Endothelial cell of umbilical vein (primary cell): ENCODE data around the gene ZDHHC16. TPM values are rescaled to one million over a fixed set of nuclear protein-coding genes. Genes with fewer than 3 reads are reported as not detected.

ENCODE experiments used
- BruUV-seq: library from RNA; stranded (reverse); fragments of 400-500 nt; replicated peaks from 2 replicates; lab custom pipeline; 2021; lab: Mats Ljungman, UMichigan
- CTCF ChIA-PET: fragments of 300-600, 350-600 bp; sonication (Branson Sonifier 250); formaldehyde crosslinking; loops from one replicate; lab custom pipeline; 2021; ENCODE audit warnings: antibody characterized with exemption, inconsistent platforms; lab: Charles Lee
- POLR2A ChIA-PET: fragments of 300-600, 350-600 bp; sonication (Branson Sonifier 250); formaldehyde crosslinking; loops from one replicate; lab custom pipeline; 2021; ENCODE audit warnings: antibody characterized with exemption, inconsistent platforms; lab: Charles Lee
- DNase-seq: peaks from one replicate; pipeline ENCODE4 v3.0.0-alpha.2; 2011; ENCODE audit warnings: low read depth, low spot score
- FAIRE-seq: peaks from 2 replicates; lab custom pipeline; 2011; peaks lifted over from hg19 to GRCh38; lab: Jason Lieb, UNC
- H2AFZ ChIP-seq: 2 replicates; pipeline ENCODE4 v1.6.0; 2012; ENCODE audit warnings: low read depth, low read length, control low read depth, inconsistent platforms
- H3K27ac ChIP-seq: 2 replicates; pipeline ENCODE4 v1.5.1; 2011; ENCODE audit warnings: low read depth, mild to moderate bottlenecking, control low read depth, low read length, moderate library complexity; ENCODE audit not compliant: insufficient read depth
- H3K27me3 ChIP-seq, 2 experiments: 2 replicates each; pipeline versions ENCODE4 v1.6.0 to v1.6.1; 2011; ENCODE audit warnings: low read length in 2 of 2, mixed read lengths in 1 of 2; ENCODE audit not compliant: control insufficient read depth in 2 of 2, insufficient read depth in 2 of 2
- H3K36me3 ChIP-seq, 2 experiments: 2 replicates in 1 of 2; 3 replicates in 1 of 2; pipeline ENCODE4 v1.5.1; 2011; ENCODE audit warnings: low read length in 2 of 2, mild to moderate bottlenecking in 1 of 2, moderate library complexity in 1 of 2; ENCODE audit not compliant: control insufficient read depth in 2 of 2, insufficient read depth in 2 of 2; ENCODE audit errors: extremely low read depth in 1 of 2
- H3K4me1 ChIP-seq: 3 replicates; pipeline ENCODE4 v1.5.1; 2011; ENCODE audit warnings: mild to moderate bottlenecking, low read length; ENCODE audit not compliant: control insufficient read depth, insufficient read depth; ENCODE audit errors: extremely low read depth
- H3K4me2 ChIP-seq: 2 replicates; pipeline ENCODE4 v1.6.1; 2011; ENCODE audit warnings: low read length, control low read depth, mixed read lengths; ENCODE audit not compliant: insufficient read depth
- H3K4me3 ChIP-seq, 3 experiments: fragments of 200-600 bp in 1 of 3; sonication (generic), shearing (Covaris generic) in 1 of 3; replicated peaks in 1 of 3; 2 replicates each; pipeline ENCODE4 v1.5.1; 2011 to 2016; ENCODE audit warnings: control low read depth in 3 of 3, low read length in 3 of 3, mild to moderate bottlenecking in 2 of 3, inconsistent platforms in 1 of 3, low read depth in 1 of 3, moderate library complexity in 1 of 3; ENCODE audit not compliant: insufficient read depth in 1 of 3
- H3K79me2 ChIP-seq: 2 replicates; pipeline ENCODE4 v1.6.0; 2012; ENCODE audit warnings: low read length, inconsistent platforms; ENCODE audit not compliant: control insufficient read depth, insufficient read depth
- H3K9ac ChIP-seq: replicated peaks from 2 replicates; pipeline ENCODE3; 2011; ENCODE audit warnings: low read length, control low read depth; ENCODE audit not compliant: insufficient read depth; ENCODE audit errors: extremely low read depth
- H3K9me1 ChIP-seq: replicated peaks from 3 replicates; pipeline ENCODE4 v1.6.0; 2011; ENCODE audit warnings: mild to moderate bottlenecking, low read length; ENCODE audit not compliant: control insufficient read depth, insufficient read depth; ENCODE audit errors: extremely low read depth
- H3K9me3 ChIP-seq: replicated peaks from 2 replicates; pipeline ENCODE4 v1.5.1; 2012; ENCODE audit warnings: low read length, inconsistent platforms; ENCODE audit not compliant: control insufficient read depth, insufficient read depth
- H4K20me1 ChIP-seq: replicated peaks from 2 replicates; pipeline ENCODE3; 2011; ENCODE audit warnings: mild to moderate bottlenecking, low read length; ENCODE audit not compliant: control insufficient read depth, insufficient read depth; ENCODE audit errors: extremely low read depth
- FOS ChIP-seq: IDR thresholded peaks from 2 replicates; pipeline ENCODE4 v1.6.1; 2011; ENCODE audit warnings: mild to moderate bottlenecking, low read length, moderate library complexity, borderline replicate concordance; ENCODE audit not compliant: insufficient read depth
- MYC ChIP-seq: IDR thresholded peaks from one replicate; pipeline ENCODE4 v1.6.1; 2011; ENCODE audit warnings: mild to moderate bottlenecking, low read depth, low read length
- POLR2A ChIP-seq: IDR thresholded peaks from 2 replicates; pipeline ENCODE4 v1.6.1; 2012; ENCODE audit warnings: low read depth, mild to moderate bottlenecking, control low read depth, low read length
- POLR2AphosphoS5 ChIP-seq: IDR thresholded peaks from 2 replicates; pipeline ENCODE4 v1.6.1; 2012; ENCODE audit warnings: low read depth, mild to moderate bottlenecking, control low read depth, low read length, moderate library complexity; ENCODE audit not compliant: insufficient read depth
- dilution Hi-C: fragments of 300-500 bp; cut with MboI; formaldehyde crosslinking; loops from one replicate; pipeline ENCODE4 v1.15.0; 2019; ENCODE audit warnings: low sequenced_read_pairs; ENCODE audit not compliant: extremely low pct_ligation_motif_present
- intact Hi-C: fragments of 100-400 bp; cut with micrococcal nuclease; formaldehyde crosslinking; loops from one replicate; pipeline ENCODE4 v1.10.0; 2022
- polyA plus RNA-seq, 4 experiments: library from polyadenylated mRNA; depleted of rRNA in 3 of 4; stranded (reverse) in 3 of 4; unstranded in 1 of 4; fragments of >200 nt; gene quantifications; 2 replicates each; pipeline versions ENCODE4 v1.2.1 to v1.2.3, GENCODE V29; 2011 to 2012; ENCODE audit warnings: missing spikeins in 1 of 4
- total RNA-seq: library from RNA; stranded (reverse); gene quantifications from 2 replicates; pipeline ENCODE4 v1.2.3, GENCODE V29; 2021

The ZDHHC16 gene
- total and polyA plus RNA-seq, 2 donors (not counting 3 experiments of a cell fraction or from before 2014, with no cell fraction given) = 52.0 to 125 TPM

DNA sequence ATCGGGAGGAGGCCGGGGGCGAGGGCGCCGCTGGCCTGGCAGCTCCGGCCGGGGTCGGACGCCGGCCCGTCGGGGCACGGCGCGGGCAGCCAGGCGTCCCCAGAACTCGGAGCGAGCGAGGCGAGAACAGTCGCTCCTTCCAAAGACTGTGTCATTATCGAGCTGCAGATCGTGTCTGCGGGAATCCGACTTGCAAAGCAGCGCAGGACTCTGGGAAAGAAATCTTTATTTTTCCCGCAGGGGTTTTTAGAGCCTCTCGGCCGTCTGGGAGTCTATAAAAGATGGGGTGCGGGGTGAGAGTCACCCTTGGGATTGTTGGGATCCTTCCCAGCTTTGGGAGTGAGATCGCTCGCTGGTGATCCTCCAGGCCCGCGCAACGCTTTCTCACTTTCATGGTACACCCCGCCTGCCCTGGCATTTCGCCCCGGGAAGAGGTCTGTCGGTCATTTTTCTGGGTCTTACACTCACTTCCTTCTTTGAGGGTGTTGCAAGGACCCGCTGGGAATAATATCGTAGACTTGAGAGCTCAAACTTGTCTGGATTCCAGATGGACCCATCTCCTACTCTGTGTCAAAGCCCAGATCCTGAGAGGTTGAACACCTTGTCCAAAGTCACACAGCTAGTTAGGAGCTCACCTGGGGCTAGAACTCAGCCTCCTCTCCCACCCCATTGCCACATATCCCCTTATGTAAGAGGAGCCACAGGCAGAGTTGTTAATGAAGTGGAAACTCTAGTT is 53.8 kb downstream of the ZDHHC16 start:
- ChIA-PET CTCF (interaction anchor here (1.0 to 3.5 kb wide), 17 partner anchors 9 to 113 kb away, joined by 3 to 37 read pairs (median 7); partner anchors contain the start of gene ANKRD2), POLR2A (interaction anchor here (0.6 to 2.2 kb wide), 6 partner anchors 11 to 143 kb away, joined by 3 to 8 read pairs (median 3); no protein-coding TSS in a partner anchor)
- Histone ChIP-seq H3K9me1 (no peaks in the 10 kb centered on the region), H2AFZ (peak overlapping the region; percentile 46), H3K9ac (peak overlapping the region; percentile 54), H3K4me2 (peak overlapping the region; percentile 58), H3K27ac (peak overlapping the region; percentile 29), H4K20me1 (no peaks in the 10 kb centered on the region), H3K9me3 (no peaks in the 10 kb centered on the region), H3K27me3 (no peaks in the 10 kb centered on the region), H3K4me1 (peaks cover 29% of the 10 kb centered on the region), H3K36me3 (no peaks in the 10 kb centered on the region), H3K79me2 (peaks cover 59% of the 10 kb centered on the region), H3K4me3 (peak overlapping the region; percentile 64 to 93 (median 81))
- peak; percentile 42 for TF ChIP-seq POLR2A
- peak; percentile 60 for TF ChIP-seq POLR2AphosphoS5
- no peak for TF ChIP-seq FOS
- DNase-seq (peak; percentile 57), FAIRE-seq (peak; percentile 72)
- dilution Hi-C loops = no loop called here
- intact Hi-C loops = loop anchor here (1.0 to 10.0 kb wide), 4 partner anchors 9 to 235 kb away; partner anchors contain the start of genes PGAM1 and ZFYVE27
- TSS peak; percentile 5 for BruUV-seq

DNA sequence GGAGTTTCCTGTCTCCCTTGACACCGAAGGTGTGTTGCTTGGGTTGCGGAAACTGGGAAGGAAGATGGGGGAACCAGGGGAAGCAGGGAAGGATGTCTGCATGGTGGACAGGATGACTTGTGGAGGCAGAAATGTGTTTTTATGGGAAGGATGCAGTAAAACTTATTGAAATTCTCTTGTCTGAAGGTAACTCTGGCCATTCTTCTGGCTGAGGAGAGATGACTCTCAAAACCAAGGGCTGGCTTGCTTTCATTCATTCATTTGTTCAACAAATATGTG is 54.3 kb downstream of the ZDHHC16 start:
- no peak overlapping the region for H3K27ac ChIP-seq
- dilution Hi-C loops = no loop called here
- no peak overlapping the region for H3K9ac ChIP-seq
- peak overlapping the region; percentile 58 for H3K4me2 ChIP-seq
- H3K36me3 ChIP-seq = no peaks in the 10 kb centered on the region
- H4K20me1 ChIP-seq = no peaks in the 10 kb centered on the region
- H3K9me3 ChIP-seq = no peaks in the 10 kb centered on the region
- ChIA-PET CTCF (interaction anchor here (1.8 to 3.5 kb wide), 8 partner anchors 12 to 72 kb away, joined by 4 to 37 read pairs (median 9); partner anchors contain the start of gene ANKRD2), POLR2A (interaction anchor here (1.3 to 2.2 kb wide), 3 partner anchors 12 to 42 kb away, joined by 3 to 8 read pairs (median 3); no protein-coding TSS in a partner anchor)
- no peak for FAIRE-seq
- H3K4me1 ChIP-seq = peaks cover 24% of the 10 kb centered on the region
- intact Hi-C loops = loop anchor here (1.0 kb wide), 1 partner anchor 8 kb away; no protein-coding TSS in a partner anchor
- H3K4me3 ChIP-seq = peak overlapping the region in 2 of 3 experiments; percentile 64 to 93
- H2AFZ ChIP-seq = no peak overlapping the region
- DNase-seq = peak; percentile 72
- no TSS peak for BruUV-seq
- no peaks in the 10 kb centered on the region for H3K27me3 ChIP-seq
- H3K79me2 ChIP-seq = peaks cover 56% of the 10 kb centered on the region
- peak; percentile 29 for TF ChIP-seq POLR2AphosphoS5
- TF ChIP-seq MYC = no peak
- no peaks in the 10 kb centered on the region for H3K9me1 ChIP-seq
